HG02938 (cell line): Measurements from ENCODE around the gene ERCC3.
"Not testable (repeated sequence)": the region's sequence is repeated elsewhere in the genome, so short reads cannot be mapped to it uniquely, and the experiment has no call there.

Experiments
- ATAC-seq: cut with Tn5 transposase; IDR thresholded peaks from one replicate; pipeline ENCODE4 v1.9.1; 2021; ENCODE audit warnings: mild to moderate bottlenecking, moderate library complexity; ENCODE audit not compliant: unreplicated experiment

The ERCC3 gene

DNA sequence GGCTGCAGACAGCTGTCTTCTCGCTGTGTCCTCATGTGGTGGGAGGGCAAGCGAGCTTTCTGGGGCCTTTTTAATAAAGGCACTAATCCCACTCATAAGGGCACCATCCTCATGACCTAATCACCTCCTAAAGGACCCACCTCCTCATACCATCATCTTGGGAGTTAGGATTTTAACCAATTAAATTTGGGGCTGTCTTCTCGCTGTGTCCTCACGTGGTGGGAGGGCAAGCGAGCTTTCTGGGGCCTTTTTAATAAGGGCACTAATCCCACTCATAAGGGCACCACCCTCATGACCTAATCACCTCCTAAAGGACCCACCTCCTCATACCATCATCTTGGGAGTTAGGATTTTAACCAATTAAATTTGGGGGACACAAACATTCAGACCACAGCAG, 66.7 kb downstream of the ERCC3 start:
- not testable (repeated sequence) for ATAC-seq

DNA sequence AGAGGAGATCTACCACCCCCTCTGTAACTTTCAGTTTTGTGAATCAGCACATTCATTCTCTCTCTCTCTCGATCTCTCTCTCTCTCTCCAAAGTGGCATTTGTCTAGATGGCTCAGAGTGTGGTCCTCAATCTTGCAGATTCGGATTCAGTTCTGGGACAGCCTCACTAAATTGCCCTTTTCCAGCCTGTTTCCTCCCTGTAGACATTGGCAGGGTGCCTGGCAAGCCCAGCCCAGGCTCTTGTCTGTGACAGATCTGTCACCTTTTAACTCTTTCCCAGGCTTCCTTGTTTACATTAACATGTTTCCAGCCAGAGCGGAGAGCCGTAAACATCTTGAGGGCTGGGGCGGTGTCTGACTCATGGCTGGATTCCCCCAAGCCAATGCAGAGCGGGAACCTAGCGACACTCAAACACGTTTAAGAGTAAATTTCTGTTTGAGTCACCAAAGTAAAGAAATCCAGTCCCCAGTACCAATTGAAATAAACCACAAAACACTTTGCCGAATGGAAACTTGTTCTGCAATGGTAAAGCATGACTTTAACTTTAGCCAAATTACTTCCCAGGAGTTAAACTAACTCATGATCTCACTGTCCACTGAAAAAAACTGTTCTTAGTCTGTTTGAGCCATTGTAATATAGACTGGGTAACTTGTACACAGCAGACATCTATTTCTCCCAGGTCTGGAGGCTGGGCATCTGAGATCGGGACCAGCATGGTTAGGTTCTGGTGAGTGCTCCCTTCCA, 67.3 kb downstream of the ERCC3 start:
- ATAC-seq, result peak; percentile 79

DNA sequence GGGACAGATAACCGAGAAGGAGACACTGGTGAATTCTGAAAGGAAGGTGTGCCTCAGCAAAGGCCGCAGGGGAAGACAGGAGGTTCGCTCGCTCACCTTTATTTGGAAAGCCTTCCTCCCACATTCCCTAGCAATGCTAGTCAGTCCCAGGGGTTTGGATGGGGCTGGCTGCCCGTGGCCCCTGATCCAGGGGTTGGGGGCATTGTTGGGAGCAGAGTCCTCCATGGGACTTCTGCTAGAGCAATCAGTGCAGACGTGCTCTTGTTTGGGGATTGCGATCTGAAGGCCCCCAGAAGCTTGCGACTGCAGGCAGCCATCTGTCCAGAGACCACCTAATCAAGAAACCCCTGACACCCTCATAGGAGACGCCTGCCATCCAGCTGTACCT, 67.8 kb downstream of the ERCC3 start:
- no peak for ATAC-seq

DNA sequence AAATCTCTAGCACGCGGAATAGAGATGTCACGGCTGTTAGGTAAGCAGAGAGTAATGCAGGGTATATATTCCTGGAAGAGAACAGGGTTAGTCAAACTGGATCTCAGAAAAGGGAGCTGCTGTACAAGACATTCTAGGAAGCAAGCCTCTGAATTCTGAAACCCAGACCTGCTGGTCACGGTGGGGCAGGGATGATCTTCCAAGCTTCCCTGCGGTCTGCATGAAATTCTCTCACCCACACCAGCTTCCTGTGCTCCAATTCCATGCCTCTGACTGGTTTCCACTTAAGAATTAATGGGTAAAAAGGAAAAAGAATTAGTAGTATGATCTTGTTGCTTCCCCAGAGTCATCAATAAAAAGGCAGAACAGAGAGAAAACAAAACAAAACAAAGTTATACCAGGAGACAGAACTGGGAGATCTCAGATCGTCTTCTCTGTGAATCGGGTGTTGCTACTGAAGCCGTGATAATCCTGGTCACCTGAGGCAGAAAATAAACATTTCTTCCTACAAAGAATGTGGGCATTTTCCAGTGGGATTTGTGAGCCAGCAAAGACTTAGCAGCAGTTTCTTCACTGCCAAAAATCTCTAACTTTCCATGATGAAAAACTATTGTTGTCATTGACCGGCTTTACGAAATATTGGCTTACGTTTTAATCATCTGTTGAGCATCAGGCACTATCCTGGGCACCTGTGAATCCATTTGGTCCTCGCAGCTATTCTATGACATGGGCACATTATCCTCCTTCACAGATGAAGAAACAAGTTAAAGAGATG, 68.6 kb downstream of the ERCC3 start:
- ATAC-seq, result no peak

DNA sequence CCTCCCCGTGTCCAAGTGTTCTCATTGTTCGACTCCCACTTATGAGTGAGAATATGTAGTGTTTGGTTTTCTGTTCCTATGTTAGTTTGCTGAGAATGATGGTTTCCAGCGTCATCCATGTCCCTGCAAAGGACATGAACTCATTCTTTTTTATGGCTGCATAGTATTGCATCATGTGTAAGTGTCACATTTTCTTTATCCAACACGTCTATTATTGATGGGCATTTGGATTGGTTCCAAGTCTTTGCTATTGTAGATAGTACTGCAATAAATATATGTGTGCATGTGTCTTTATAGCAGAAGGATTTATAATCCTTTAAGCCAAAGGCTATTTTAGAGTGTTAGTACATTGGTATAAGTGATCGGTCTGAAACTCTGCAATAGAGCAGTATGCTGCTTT, 69.8 kb downstream of the ERCC3 start:
- not testable (repeated sequence) for ATAC-seq

DNA sequence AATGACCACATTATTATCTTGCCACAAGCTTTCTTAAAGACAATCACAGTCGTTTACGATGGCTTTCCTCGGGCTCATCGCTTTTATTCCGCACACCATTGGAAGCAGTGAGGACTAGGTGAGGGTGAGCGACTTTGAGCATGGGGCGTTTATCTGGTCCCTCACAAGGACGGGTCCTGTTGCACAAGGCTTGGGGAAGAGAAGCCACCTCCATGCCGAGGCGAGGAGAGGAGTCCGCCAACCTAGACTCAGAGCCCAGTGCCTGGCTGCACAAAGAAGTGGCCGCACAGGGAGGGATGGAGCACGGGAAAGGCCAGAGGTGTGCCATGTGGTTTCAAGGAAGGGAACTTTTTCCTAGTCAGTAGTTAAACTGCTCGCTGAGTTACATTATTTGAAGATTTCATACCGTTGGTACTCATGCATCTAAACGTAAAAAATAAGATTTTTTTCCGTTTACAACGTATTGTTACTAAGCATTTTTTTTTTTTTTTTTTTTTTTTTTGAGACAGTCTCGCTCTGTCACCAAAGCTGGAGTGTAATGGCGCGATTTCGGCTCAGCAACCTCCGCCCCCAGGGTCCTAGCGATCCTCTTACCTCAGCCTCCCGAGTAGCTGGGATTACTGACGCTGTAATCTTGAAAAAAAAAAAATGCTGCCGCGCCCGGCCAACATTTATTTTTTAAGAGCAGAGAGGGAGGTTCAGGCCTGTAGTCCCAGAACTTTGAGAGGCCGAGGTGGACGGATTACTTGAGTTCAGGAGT, 73.0 kb downstream of the ERCC3 start:
- ATAC-seq, result no peak

DNA sequence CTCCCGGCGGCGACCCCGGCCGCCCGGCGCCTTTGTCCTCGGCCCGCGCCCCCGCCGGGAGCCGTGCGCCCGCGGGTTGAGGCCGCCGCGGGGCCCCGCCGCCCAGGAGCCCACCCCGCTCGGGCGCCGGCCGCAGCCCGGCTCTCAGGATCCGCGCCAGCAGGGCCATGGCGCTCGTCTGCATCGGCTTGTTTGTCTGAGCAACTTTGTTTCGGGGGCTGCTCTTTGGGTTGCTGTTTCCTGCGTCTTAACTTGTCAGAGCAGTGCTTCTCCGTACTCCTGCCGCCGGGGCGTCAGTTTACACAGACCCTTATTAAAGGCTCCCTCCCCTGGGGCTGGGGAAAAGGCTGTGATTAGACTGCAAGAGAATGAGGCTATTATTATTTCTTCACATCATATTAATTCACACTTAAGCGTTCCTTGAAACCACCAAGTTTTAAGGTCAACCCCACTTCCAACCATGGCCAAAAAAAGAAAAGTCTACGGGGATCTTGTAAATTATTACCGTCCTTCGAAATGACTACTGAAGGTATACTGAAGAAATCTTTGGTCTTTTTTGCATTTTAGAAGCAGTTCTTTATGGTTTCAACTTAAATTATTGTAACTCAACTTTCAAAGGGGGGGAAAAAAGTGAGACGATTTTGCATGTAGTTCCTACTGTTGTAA, 73.7 kb downstream of the ERCC3 start, which contains the start of gene CYP27C1:
Gene CYP27C1, minus strand, starts transcription at position 198 of the 666 bp plus-strand sequence. Its CDS starts 29 bp downstream, at position 169.
- no peak for ATAC-seq

DNA sequence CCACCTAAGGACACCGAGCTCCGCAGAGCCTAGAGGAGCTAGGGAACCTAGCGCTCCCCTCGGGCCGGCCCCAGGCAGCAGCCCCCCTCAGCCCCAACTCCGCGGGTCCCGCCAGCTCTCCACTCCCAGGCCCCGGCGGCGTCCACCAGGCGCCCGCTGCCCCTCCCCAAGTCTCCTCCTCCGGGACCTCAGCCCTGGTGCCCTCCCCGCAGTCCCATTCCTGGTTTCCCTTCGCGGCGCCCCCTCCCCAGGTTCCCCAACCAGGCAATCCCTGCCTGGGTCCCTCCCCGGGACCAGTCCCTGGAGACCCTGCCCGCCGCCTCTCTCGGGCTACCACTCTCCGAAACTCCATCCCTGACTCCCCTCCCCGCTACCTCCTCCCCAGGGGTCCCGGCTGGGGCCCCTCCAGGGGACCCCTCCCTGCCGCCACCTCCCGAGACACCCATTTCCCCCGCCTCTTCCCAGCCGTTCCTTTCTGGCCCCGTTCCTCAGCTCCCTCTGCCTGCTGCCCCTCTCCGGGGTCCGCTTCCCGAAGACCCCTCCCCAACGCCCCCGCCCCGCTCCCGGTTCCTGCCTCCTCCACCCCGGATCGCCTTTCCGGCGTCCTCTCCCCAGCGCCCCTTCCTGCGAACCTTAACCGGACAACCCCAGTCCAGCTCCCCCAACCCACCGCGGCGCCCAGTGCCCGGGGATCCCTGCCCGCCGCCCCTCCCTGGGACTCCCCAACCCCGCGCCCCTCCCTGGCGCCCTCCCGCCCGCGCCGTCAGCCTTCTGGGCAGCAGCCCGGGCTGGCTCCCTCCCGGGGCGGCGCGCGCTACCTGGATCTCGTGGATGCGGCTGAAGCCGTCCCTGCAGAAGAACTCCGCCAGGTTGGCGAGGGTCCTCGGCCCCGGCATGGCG, 74.5 kb downstream of the ERCC3 start:
- no peak for ATAC-seq

DNA sequence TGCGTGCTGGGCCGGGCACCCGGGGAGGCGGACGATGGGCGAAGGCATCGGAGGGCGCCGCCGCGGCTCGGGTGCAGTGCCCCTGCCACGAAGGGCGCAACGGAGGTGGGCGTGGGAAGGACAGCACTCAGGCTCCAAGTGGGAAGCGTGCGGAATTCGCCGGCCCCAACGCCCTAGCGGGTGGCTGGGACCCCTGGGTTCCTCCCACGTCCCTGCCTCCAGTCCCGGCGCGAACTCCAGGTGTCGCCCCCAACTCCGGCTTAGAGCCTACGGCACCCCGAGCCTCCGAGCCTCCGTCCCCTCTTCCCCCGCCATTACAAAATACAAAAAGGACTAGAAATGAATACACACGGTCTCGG, 75.2 kb downstream of the ERCC3 start:
- ATAC-seq, result no peak

DNA sequence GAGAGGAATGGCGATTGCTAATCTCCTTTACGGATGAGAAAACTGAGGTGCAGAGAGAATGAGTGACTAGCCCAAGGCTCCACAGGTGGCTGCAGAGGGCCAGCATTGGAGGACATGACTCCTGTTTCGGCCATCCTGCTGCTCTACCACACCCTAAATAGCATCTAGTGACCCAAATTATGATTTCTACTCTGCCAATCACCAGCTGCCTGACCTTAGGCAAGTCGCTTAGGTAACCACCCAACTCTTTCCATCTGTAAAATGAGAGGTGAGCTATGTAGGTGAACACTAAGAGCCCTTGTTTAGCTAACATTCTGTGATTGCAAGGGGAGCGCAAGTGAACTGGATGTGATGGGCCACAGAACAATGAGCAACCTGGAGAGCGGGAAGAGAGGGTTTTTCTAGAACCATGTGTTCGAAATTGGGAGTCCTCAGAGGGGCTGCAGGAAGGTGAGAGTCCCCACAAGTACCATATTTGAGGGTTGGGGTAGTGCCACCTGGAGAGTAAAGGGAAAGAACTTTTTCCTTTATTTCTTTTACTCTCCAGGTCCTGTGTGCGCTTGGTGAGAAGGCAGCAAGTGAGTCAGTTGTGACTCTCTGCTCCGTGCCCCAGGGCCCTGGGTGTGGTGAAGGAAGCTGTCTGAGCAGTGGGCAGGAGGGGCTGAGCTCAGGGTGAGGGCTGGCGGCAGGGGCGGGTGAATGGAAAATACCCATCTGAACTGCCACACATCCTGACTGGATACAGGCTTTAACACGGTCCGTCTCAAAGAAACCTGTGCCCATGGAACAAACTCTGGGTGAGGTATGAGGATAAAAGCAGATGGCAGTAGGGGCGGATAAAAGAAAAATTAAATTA, 76.2 kb downstream of the ERCC3 start:
- ATAC-seq, result no peak

DNA sequence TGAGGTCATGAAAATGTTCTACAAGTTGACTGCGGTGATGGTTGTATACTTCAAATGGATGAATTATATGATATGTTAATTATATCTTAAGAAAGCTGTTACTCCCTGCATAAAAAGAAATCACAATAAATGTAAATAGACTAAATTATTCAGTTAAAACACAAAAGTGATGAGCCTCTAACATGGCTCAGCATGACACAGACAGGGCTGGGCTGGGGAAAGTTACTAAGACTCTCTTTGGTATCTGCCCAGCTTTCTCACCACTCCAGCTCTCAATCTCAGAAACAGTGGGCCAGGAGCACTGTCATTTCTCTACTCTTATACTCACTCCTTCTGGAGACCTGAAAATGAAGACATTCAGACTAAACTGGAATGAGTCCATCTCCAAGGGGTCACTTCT, 77.4 kb downstream of the ERCC3 start:
- no peak for ATAC-seq

DNA sequence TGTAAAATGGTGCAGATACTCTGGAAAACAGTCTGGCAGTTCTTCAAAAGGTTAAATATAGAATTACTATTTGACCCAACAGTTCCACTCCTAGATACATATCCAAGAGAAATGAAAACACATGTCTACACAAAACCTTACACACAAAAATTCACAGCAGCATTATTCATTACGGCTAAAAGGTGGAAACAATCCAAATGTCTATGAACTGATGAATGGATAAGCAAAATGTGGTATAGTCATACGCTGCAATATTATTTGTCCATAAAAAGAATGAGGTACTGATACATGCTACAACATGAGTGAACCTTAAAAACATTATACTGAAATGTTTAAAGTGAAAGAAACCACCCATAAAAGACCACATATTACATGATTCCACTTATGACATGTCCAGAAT, 77.8 kb downstream of the ERCC3 start:
- no peak for ATAC-seq

DNA sequence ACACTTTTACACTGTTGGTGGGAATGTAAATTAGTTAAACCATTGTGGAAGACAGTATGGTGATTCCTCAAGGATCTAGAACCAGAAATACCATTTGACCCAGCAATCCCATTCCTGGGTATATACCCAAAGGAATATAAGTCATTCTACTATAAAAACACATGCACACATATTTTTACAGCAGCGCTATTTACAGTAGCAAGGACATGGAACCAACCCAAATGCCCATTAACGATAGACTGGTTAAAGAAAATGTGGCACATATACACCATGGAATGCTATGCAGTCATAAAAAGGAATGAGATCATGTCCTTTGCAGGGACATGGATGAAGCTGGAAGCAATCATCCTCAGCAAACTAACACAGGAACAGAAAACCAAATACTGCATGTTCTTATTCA, 79.7 kb downstream of the ERCC3 start:
- not testable (repeated sequence) for ATAC-seq

DNA sequence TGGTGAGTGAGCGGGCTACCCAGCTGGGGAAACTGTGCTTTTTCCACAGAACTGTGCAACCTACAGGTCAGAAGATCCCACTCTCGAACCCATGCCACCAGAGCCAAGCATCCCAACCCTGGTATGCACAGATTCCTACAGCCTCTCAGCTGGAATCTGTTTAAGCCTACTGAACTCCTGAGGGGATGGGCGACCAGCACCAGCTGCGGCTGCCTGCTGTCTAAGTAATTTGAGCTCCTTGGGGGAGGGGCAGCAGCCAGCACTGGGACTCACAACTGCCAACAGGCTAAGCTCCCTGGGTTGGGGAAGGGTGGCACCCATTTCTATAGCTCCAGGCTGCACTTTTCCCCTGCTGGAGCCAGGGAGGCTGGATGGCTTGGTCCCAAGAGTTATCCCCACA, 85.6 kb downstream of the ERCC3 start:
- ATAC-seq, result no peak
